Panc1 (cell line): ENCODE results near the gene SMCO1. TPM values are rescaled to one million over a fixed set of nuclear protein-coding genes. Genes with fewer than 3 reads are reported as not detected.
A peak's percentile ranks its signal among the peaks of the same experiment; 100 is the strongest.

Experiments used
- ATAC-seq: fragments of 200-7000 bp; cut with Tn5 transposase; 2 replicates; pipeline ENCODE4 v1.9.1; 2020; ENCODE audit warnings: mild to moderate bottlenecking, moderate library complexity
- BruUV-seq: library from RNA; stranded (reverse); fragments of 400-500 nt; replicated peaks from 2 replicates; lab custom pipeline; 2021; lab: Mats Ljungman, UMichigan
- CTCF ChIA-PET: fragments of 300-600 bp; sonication (Branson Sonifier 250); formaldehyde crosslinking; loops from one replicate; lab custom pipeline; 2022; ENCODE audit warnings: antibody characterized with exemption; lab: Charles Lee
- POLR2A ChIA-PET: fragments of 300-600 bp; sonication (Branson Sonifier 250); formaldehyde crosslinking; loops from one replicate; lab custom pipeline; 2022; ENCODE audit warnings: antibody characterized with exemption; lab: Charles Lee
- DNase-seq: peaks from one replicate; pipeline ENCODE4 v3.0.0-alpha.2; 2010; ENCODE audit warnings: low read depth, low spot score
- H3K27ac ChIP-seq: 2 replicates; pipeline ENCODE4 v1.5.1; 2011; ENCODE audit warnings: mild to moderate bottlenecking, low read length, inconsistent platforms
- H3K27me3 ChIP-seq: fragments of 200-500 bp; sonication (Bioruptor generic); 2 replicates; pipeline ENCODE4 v1.6.0; 2014; ENCODE audit warnings: low read length, inconsistent platforms; ENCODE audit not compliant: control insufficient read depth, insufficient read depth
- H3K36me3 ChIP-seq: fragments of 200-500 bp; sonication (Bioruptor generic); 2 replicates; pipeline ENCODE4 v1.5.1; 2014; ENCODE audit warnings: inconsistent platforms, mild to moderate bottlenecking, low read length, moderate library complexity; ENCODE audit not compliant: control insufficient read depth, insufficient read depth
- H3K4me1 ChIP-seq: 2 replicates; pipeline ENCODE4 v1.5.1; 2011; ENCODE audit warnings: inconsistent platforms, mild to moderate bottlenecking, low read length, moderate library complexity; ENCODE audit not compliant: control insufficient read depth, insufficient read depth
- H3K4me3 ChIP-seq, 2 experiments: 2 replicates each; pipeline ENCODE4 v1.5.1; 2011 to 2012; ENCODE audit warnings: low read depth in 2 of 2, low read length in 2 of 2, mild to moderate bottlenecking in 2 of 2, inconsistent platforms in 1 of 2, moderate library complexity in 1 of 2
- H3K9me3 ChIP-seq: fragments of 200-500 bp; sonication (Bioruptor generic); 2 replicates; pipeline ENCODE4 v1.5.1; 2014; ENCODE audit warnings: low read depth, mild to moderate bottlenecking, inconsistent platforms, low read length, moderate library complexity; ENCODE audit not compliant: control insufficient read depth, insufficient read depth
- POLR2AphosphoS5 ChIP-seq: IDR thresholded peaks from 2 replicates; pipeline ENCODE4 v1.6.1; 2012; ENCODE audit warnings: mild to moderate bottlenecking, low read depth, low read length, moderate library complexity
- SIN3A ChIP-seq: IDR thresholded peaks from 2 replicates; pipeline ENCODE4 v1.6.1; 2012; ENCODE audit warnings: low read depth, mild to moderate bottlenecking, low read length, moderate library complexity, borderline replicate concordance; ENCODE audit not compliant: insufficient read depth
- TCF7L2 ChIP-seq: IDR thresholded peaks from 2 replicates; pipeline ENCODE4 v1.6.1; 2011; ENCODE audit warnings: mild to moderate bottlenecking, low read depth, low read length, inconsistent platforms
- in situ Hi-C: cut with HindIII; loops from 2 replicates; pipeline ENCODE4 v1.10.0; 2016; ENCODE audit warnings: low sequenced_read_pairs, low pct_unique_long_range_greater_than_20kb
- intact Hi-C: fragments of 100-400 bp; cut with micrococcal nuclease; formaldehyde crosslinking; loops from one replicate; pipeline ENCODE4 v1.10.0; 2022; ENCODE audit not compliant: unreplicated experiment
- total RNA-seq: library from RNA; stranded (reverse); gene quantifications from one replicate; pipeline ENCODE4 v1.2.1, GENCODE V29; 2021; ENCODE audit not compliant: unreplicated experiment
- TF ChIP-seq, protein P1 (sequence below): fragments of 450-650 bp; IDR thresholded peaks from 2 replicates; pipeline ENCODE4 v1.5.1; 2017; ENCODE audit warnings: mild to moderate bottlenecking
- TF ChIP-seq, protein P2 (sequence below), 2 experiments: IDR thresholded peaks; 2 replicates each; pipeline ENCODE4 v1.6.1; 2011 to 2012; ENCODE audit warnings: low read depth in 2 of 2, control low read depth in 1 of 2, low read length in 1 of 2, mild to moderate bottlenecking in 1 of 2, moderate library complexity in 1 of 2; ENCODE audit not compliant: insufficient read depth in 1 of 2

Gene SMCO1
- total RNA-seq, 1 experiment from 2014 or later = not detected

DNA sequence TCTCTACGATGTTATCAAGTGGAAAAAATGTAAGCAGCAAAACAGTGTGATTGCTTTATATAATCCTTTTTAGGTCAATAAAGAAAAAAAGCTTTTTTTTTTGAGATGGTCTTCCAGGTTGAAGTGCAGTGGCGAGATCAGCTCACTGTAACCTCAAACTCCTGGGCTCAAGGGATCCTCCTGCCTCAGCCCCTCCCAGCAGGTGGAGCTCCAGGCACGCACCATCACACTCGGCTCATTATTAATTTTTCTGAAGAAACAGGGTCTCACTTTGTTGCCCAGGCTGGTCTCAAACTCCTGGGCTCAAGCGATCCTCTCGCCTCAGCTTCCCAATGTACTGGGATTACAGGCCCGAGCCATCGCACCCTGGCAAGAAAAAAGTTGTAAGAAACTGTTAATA is 28.9 kb downstream of the SMCO1 start:
- CTCF ChIA-PET = interaction anchor here (1.0 to 1.1 kb wide), 2 partner anchors 33 to 36 kb away, joined by 3 to 4 read pairs; no protein-coding TSS in a partner anchor
- H3K27ac ChIP-seq = no peak overlapping the region

DNA sequence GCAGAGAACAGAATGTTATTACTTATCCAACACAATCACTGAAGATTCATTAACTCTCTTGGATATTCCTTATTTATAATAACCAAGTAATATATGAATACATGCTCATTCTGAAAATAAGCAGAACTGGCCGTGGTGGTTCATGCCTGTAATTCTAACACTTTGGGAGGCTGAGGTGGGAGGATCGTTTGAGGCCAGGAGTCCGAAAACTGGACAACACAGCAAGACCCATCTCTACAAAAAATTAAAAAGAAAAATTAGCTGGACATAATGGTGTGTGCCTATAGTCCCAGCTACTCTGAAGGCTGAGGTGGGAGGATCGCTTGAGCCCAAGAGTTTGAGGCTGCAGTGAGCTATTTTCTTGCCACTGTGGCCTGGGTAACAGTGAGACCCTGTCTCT is 37.5 kb downstream of the SMCO1 start:
- in situ Hi-C loops (no loop called here), intact Hi-C loops (no loop called here)
- no peak for DNase-seq
- no peaks in the 10 kb centered on the region for H3K27me3 ChIP-seq
- H3K4me3 ChIP-seq = no peak overlapping the region
- no peak for ATAC-seq
- TF ChIP-seq SIN3A (no peak), POLR2AphosphoS5 (no peak)
- TF ChIP-seq, protein P1, sequence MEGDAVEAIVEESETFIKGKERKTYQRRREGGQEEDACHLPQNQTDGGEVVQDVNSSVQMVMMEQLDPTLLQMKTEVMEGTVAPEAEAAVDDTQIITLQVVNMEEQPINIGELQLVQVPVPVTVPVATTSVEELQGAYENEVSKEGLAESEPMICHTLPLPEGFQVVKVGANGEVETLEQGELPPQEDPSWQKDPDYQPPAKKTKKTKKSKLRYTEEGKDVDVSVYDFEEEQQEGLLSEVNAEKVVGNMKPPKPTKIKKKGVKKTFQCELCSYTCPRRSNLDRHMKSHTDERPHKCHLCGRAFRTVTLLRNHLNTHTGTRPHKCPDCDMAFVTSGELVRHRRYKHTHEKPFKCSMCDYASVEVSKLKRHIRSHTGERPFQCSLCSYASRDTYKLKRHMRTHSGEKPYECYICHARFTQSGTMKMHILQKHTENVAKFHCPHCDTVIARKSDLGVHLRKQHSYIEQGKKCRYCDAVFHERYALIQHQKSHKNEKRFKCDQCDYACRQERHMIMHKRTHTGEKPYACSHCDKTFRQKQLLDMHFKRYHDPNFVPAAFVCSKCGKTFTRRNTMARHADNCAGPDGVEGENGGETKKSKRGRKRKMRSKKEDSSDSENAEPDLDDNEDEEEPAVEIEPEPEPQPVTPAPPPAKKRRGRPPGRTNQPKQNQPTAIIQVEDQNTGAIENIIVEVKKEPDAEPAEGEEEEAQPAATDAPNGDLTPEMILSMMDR = no peak
- TF ChIP-seq, protein P2, sequence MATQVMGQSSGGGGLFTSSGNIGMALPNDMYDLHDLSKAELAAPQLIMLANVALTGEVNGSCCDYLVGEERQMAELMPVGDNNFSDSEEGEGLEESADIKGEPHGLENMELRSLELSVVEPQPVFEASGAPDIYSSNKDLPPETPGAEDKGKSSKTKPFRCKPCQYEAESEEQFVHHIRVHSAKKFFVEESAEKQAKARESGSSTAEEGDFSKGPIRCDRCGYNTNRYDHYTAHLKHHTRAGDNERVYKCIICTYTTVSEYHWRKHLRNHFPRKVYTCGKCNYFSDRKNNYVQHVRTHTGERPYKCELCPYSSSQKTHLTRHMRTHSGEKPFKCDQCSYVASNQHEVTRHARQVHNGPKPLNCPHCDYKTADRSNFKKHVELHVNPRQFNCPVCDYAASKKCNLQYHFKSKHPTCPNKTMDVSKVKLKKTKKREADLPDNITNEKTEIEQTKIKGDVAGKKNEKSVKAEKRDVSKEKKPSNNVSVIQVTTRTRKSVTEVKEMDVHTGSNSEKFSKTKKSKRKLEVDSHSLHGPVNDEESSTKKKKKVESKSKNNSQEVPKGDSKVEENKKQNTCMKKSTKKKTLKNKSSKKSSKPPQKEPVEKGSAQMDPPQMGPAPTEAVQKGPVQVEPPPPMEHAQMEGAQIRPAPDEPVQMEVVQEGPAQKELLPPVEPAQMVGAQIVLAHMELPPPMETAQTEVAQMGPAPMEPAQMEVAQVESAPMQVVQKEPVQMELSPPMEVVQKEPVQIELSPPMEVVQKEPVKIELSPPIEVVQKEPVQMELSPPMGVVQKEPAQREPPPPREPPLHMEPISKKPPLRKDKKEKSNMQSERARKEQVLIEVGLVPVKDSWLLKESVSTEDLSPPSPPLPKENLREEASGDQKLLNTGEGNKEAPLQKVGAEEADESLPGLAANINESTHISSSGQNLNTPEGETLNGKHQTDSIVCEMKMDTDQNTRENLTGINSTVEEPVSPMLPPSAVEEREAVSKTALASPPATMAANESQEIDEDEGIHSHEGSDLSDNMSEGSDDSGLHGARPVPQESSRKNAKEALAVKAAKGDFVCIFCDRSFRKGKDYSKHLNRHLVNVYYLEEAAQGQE (IDR thresholded peaks at IDR 0.05; ENCODE audit: insufficient read depth in 1 of 2, low read depth in 2 of 2, low read length in 1 of 2) = no peak
- POLR2A ChIA-PET = interaction anchor here (0.5 to 0.6 kb wide), 2 partner anchors 10 to 247 kb away, joined by 3 to 8 read pairs; no protein-coding TSS in a partner anchor
- BruUV-seq = no TSS peak
- no peaks in the 10 kb centered on the region for H3K9me3 ChIP-seq
- H3K27ac ChIP-seq = no peak overlapping the region
- peaks cover 7% of the 10 kb centered on the region for H3K36me3 ChIP-seq
- H3K4me1 ChIP-seq = no peaks in the 10 kb centered on the region
- CTCF ChIA-PET = no interaction called here

More for the DNA sequence above, 28.9 kb downstream of the SMCO1 start:
- Histone ChIP-seq H3K9me3 (no peaks in the 10 kb centered on the region), H3K36me3 (peaks cover 23% of the 10 kb centered on the region), H3K4me3 (no peak overlapping the region), H3K27me3 (no peaks in the 10 kb centered on the region), H3K4me1 (no peaks in the 10 kb centered on the region)
- intact Hi-C loops = no loop called here
- no TSS peak for BruUV-seq
- peak; percentile 79 for ATAC-seq
- no peak for DNase-seq
- in situ Hi-C loops = no loop called here
- POLR2A ChIA-PET = no interaction called here
- TF ChIP-seq SIN3A = no peak
- TF ChIP-seq, protein P1 = peak; percentile 85
- TF ChIP-seq, protein P2 (IDR thresholded peaks at IDR 0.05; ENCODE audit: insufficient read depth in 1 of 2, low read depth in 2 of 2, low read length in 1 of 2) = no peak
- no peak for TF ChIP-seq TCF7L2
- no peak for TF ChIP-seq POLR2AphosphoS5
